Stimulated activated CD8-positive, alpha-beta memory T cell treated with anti-CD3 and anti-CD28 coated beads, Interleukin-7, amount 100 ng/mL, for 1 hour (primary cell): ENCODE results near the gene CFAP410.
"Not testable (repeated sequence)": the region's sequence is repeated elsewhere in the genome, so short reads cannot be mapped to it uniquely, and the experiment has no call there.

Experiments
- DNase-seq, 2 donors: peaks; one replicate each; pipeline ENCODE4 v3.0.0-alpha.2; 2020; ENCODE audit warnings: low read depth in 2 of 2

CFAP410 gene

DNA sequence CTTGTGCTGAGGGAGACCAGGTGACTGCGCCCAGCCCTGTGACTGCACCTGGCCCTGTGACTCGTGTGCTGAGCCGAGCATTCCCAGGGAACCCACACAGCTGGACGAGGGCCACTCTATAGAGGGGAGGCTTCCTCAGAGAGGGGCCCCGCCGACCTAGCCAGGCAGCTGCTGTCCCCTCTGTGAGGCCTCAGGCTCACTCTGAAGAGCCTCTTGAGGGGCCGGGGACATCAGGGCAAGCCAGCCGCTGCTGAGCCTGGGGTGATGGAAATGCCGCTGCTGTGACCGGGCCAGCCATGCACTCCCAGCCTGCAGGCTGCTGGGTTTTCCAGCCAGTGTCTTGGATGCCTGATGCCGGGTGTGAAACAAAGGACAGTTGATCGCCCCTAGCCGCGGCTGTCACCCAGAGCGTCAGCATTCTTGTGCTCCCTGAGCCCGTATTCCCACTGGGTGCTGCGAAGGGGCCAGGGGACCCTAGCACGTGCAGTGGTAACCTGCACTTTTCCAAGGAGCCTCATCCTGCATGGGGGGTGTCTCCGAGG lies 21.9 kb downstream of the CFAP410 start:
- DNase-seq: no peak

DNA sequence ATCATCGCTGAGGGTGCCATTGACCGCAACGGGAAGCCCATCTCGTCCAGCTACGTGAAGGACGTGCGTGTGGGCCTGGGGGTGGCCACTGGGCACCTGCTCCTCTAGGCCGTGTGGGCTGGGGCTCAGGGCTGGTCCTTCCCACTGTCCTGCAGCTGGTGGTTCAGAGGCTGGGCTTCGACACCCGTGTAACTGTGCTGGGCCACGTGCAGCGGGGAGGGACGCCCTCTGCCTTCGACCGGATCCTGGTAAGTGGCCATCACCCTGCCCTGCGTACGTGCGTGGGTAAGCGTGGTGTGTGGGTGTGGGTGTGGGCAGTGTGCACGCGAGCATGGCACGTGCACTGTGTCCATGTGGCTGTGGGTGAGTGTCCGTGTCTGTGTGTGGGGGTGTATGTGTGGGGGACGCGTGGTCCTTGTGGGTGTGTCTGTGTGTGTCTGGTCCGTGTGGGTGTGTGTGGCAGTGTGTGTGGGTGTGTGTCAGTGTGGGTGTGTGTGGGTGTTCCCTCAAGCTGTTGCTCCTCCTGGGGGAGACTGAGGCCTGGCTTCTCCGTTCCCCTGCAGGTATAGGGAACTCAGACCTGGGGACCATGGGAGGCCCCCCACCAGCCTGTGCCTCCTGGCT lies 22.8 kb downstream of the CFAP410 start:
- DNase-seq: no peak

DNA sequence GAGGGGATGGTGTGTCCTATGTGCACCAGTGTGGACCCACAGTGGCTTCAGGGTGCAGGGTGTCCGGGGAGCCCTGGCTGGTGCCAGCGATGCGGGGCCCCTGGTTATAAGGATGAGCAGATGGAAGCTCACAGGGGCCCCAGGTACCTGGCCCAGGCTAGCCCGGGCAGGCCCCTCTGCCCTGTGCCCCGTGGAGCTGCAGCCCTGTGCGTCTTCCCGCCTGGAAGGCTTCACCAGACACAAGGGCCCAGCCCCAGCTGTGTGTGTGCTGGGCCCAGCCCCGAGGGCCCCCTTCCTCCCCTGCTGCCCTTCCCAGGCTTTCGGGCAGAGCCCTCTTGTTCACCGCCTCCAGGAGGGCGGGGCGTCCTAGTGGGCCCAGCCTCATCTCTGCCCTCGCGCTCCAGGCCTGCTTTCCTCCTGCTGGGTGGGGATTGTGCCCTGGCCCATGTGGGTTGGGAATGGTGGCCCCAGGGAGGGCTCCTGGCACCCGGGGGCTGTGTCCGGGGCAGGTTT lies 23.4 kb downstream of the CFAP410 start:
- no peak for DNase-seq

DNA sequence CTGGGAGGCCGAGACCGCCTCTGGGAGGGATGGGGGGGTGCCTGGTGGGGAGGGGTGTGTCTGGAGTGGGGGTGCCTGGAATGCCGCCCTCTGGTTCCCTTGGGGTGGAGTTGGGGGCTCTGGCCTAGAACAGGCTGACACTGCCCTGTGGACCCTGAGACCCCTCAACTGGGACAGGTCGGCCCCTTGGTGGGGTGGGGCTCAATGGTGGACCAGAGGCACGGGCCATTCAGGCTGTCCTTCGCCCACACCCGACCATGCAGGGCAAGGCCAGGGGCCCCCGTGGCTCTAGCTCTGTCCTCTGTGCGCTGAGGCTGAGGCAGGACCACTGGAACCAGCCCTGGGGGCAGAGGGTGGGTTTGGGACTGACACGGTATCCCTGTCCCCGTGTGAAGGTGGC lies 24.6 kb downstream of the CFAP410 start:
- DNase-seq: no peak

DNA sequence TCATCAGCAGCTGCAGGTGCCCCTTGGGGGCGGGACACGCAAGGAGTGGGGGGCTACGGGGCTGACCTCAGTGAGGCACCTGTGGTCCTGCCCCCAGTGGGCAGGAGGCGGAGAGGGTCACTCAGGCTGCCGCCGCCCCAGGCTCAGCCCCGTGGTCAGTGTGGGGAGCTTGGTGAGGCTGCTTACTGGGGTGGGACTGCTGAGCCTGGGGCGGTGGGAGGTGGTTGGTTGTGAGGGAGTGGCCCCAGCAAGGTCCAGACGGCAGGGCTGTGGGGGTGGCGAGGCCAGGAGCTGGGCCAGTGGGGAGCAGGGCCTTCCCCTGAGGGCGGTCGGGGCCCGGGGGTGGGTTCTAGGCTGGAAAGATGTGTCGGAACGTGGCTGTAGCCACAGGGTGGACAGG lies 25.1 kb downstream of the CFAP410 start:
- no peak for DNase-seq

DNA sequence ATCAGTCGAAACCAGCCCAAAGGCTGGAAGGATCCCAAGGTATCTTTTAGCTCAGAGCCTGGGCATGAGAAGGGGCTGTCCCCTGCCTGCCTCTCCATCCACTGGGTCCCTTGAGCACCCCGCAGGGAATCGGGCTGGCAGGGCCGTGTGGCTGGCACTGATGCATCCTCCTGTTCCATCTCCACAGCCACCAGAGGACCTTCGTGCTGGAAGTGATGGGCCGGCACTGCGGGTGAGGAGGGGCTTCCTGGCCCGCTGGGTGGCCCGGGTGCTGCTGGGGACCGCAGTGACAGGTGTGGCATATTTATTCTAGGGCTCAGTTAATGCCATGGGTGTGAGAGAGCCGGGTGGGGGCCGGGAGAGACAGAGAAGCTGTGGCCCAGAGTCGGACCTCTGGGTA lies 25.7 kb downstream of the CFAP410 start:
- DNase-seq: no peak

DNA sequence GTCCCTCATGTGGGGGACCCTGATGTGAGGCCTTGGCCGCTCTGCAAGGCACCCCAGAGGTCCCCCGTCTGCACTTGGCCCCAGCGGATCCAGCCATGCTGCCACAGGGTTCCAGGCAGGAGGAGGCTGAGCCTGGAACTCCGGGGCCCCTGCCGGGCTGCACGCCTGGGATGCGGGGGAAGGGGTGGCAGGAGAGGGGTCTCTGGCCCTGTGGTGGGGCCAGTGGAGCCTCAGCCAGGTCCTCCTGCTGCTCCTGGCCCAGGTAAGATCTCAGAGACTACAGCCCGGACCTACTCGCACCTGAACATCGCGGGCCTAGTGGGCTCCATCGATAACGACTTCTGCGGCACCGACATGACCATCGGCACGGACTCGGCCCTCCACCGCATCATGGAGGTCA lies 26.5 kb downstream of the CFAP410 start:
- no peak for DNase-seq

DNA sequence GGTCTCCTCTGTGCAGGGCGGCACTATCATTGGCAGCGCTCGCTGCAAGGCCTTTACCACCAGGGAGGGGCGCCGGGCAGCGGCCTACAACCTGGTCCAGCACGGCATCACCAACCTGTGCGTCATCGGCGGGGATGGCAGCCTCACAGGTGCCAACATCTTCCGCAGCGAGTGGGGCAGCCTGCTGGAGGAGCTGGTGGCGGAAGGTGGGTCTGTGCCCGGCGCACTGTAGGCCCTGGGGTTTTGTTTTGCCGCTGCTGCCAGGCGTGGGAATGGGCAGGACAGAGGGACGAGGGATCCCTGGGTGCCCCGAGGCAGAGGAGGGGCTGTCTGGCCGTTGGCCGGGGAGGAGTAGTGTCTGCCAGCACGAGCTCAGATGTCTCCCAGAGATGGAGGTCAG lies 27.1 kb downstream of the CFAP410 start:
- no peak for DNase-seq

DNA sequence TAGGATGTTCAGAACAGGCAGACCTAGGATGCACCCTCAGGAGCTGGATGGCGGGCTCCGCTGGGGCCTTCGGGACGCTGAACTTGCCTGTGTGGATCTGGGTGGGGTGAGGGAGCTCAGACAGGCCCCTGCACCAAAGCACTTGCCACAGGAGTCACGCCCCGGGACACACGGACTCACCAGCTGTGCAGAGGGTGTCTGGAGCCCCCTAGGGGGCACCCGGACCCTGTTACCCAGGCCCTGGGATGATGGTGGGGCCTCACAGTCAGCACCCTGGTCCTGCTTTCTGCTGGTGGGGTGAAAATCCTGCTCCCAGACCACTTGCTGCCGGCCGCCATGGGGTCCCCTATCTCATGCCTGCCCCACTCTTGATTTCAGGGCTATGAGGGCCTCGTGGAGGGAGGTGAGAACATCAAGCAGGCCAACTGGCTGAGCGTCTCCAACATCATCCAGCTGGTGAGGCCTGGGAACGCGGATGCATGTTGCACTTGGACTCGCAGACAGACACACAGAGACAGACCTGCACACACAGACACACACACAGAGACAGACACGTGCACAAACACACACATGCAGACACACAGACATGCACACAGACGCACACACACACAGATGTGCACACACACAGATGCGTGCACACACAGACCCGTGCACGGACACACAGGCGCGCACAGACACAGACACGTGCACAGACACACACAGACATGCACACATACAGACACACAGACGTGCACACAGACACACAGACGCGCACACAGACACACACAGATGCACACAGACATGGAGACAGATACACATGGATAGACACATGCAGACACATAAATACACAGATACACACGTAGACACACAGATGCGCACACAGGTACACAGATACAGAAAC lies 28.3 kb downstream of the CFAP410 start:
- DNase-seq: no peak

DNA sequence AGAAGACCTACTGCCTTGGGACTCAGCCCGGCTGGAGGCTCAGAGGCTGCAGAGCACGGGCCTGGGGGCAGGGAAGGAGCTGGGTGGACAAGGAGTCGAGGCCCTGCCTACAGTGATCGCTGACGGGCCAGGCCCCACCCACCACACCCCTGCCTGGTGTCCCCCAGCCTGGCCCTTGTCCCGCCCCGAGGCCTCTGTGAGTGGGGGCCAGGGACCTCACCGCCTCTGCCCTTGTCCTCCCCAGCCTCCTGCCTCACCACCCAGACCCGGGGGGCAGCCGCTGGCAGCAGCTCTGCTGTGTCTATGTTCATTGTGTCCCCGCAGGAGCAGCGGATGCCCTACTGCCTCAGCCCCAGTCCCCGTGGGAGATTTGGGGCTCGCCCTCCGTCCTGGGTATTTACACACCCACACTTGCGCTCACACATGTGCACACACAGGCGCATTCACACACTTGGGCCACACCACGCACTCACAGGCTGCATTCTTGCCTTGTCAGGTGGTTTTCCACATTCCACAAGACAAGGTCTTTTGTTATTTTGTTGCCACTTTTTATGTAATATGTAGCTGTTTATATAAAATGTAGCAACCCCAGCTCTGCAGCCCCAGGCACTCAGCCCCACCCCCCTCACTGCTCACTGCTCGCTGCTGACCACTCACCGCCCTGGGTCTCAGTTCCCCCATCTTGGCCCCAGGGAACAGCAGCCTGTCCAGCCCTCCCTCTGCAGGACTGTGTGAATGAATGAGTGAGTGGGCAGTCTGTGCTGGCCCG lies 32.1 kb downstream of the CFAP410 start:
- DNase-seq: no peak

DNA sequence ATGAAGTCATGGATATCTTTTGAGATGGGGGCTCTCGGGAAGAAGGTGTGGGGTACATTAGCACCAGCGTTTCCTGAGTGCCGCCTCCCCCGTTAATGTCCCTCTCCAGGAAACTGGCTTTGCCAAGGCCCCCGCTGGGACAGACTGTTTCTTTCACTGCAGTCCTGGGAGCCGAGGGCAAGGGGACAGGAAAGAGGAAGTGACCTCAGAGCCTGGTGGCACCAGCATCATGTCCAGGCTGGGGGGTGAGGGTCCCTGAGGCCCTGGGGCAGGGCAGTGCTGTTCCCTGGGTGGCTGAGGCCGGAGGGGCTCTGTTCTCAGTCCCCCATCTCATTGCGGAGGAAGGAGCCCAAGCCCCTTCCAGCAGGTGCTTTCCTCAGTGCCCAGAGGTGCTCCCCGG lies 33.5 kb downstream of the CFAP410 start:
- no peak for DNase-seq

DNA sequence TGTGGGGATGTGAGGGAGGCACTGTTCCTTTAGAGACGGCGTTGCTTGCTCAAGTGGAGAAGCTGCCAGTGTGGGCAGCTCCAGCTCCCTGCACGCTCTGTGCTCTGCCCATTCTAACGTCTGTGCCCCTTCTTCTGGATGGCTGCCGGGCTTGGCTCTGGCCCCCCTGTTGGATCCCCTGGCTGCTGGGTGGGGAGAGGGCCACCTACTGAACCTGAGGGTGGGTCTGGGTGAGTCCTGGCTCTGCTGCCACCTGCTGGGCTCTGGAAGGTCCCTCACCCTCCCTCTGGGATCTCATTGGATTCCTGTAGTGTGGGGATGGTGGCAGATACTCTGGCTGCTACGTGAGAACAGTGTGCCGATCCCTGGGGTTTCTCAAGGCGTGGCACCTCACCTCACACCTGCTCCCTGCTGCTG lies 34.3 kb downstream of the CFAP410 start:
- no peak for DNase-seq

DNA sequence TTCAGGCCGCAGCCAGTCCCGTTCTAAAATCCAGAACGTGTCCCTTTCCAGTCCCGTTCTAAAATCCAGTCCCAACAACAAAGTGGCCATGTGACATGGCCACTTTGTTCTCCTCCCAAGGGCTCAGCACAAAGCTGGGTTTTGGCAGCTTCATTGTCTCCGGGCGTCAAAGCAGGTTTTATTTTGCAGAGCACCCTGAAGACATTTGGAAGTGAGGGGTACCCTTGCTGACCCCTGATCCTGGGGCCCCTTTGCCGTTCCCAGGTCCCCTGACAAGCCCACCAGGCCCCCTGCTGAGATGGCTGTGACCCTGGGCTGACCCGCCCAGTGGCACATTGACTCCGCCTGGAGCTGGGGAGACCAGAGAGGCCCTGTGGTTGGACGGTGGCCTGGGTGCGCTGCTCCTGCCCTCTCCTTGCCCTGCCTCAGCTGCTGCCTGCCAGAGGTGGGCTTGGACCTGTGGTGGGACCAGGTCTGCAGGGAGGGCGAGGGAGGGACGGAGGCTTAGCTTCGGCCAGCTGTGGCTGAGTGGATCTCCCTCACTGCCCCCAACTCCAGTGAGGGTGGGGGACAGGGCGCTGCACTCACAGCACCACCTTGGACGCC lies 35.1 kb downstream of the CFAP410 start:
- DNase-seq: no peak

DNA sequence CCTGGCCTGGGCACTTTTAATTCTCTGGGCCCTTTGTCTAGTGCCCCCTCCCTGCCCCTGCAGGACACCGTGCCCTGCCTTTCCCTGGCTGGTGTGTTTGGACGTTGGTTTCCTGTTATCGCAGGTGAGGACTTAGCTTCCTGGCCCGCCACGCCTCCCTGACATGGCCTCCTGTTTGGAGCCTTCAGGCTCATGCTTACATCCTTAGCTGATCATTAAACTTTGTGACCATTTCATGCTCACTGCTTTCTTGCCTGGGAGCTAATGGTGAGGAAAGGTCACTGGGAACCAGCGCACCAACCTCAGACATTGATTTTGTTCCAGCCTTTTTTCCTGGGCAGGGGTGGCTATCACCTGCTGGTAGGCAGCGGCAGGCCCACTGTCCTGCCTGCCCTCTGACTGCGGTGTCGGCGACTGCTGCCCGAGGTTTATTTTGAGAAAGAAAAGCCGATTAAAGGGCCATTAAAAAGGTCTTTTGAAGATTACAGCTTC lies 35.7 kb downstream of the CFAP410 start:
- DNase-seq: no peak

DNA sequence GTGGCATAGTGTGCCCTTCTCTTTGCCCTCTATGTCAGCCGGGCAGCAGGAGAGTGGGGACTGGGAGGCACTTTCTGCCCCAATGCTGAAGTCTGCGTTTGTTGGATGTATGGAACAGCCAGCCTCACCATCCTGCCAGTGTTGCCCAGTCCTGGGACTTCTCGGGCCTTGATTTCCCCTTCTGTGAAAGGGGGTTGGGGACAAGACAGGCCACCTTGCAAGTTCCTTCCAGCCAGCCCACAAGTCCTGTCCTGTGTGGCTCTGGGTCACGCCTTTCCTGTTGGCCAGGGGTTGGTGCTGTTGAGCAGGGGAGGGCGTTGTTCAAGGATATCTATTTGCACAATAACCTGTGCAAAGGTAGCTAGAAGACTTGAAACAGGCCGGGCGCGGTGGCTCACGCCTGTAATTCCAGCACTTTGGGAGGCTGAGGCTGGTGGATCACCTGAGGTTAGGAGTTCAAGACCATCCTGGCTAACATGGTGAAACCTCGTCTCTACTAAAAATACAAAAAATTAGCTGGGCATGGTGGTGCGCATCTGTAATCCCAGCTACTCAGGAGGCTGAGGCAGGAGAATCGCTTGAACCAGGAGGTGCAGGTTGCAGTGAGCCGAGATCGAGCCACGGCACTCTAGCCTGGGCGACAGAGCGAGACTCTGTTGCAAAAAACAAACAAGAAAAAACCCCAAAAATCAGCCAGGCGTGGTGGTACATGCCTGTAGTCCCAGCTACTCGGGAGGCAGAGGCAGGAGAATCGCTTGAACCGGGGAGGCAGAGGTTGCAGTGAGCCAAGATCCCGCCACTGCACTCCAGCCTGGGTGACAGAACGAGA lies 36.4 kb downstream of the CFAP410 start:
- DNase-seq: not testable (repeated sequence)

DNA sequence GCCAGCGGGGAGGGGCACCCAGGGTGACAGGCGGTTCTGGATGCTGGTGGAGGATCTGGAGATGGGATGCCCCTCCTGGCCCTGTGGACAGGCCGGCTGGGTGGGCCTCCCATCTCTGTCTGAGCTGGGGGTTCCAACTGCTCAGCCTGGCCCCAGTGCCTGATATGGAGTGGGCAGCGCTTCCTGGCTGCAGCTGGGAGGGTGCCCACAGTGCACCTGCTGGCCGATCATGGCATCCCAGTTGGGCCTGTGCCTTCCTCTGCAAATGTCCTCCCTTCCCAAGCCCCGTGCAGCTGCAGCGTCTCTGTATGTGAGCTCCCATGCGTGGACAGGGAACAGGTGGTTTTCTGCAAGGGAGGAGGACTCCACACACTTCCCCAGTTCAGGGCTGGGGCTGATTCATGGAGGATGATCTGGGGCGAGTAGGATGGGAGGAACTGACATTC lies 37.2 kb downstream of the CFAP410 start:
- no peak for DNase-seq

DNA sequence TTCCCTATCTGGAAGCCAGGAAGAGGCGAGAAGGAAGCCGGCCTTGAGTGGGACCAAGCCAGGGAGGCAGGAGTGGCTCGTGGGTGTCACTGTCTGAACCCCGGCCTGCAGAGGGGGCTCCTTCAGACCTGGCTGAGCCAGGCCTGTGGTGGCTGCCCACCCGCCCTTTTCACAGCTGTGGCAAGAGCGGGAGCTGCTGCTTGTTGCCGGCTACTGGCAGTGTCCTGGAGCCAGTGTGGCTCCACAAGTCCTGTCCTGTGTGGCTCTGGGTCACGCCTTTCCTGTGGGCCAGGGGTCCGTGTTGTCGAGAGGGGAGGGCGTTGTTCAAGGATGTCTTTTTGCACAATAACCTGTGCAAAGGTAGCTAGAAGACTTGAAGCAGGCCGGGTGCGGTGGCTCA lies 38.0 kb downstream of the CFAP410 start:
- DNase-seq: no peak

DNA sequence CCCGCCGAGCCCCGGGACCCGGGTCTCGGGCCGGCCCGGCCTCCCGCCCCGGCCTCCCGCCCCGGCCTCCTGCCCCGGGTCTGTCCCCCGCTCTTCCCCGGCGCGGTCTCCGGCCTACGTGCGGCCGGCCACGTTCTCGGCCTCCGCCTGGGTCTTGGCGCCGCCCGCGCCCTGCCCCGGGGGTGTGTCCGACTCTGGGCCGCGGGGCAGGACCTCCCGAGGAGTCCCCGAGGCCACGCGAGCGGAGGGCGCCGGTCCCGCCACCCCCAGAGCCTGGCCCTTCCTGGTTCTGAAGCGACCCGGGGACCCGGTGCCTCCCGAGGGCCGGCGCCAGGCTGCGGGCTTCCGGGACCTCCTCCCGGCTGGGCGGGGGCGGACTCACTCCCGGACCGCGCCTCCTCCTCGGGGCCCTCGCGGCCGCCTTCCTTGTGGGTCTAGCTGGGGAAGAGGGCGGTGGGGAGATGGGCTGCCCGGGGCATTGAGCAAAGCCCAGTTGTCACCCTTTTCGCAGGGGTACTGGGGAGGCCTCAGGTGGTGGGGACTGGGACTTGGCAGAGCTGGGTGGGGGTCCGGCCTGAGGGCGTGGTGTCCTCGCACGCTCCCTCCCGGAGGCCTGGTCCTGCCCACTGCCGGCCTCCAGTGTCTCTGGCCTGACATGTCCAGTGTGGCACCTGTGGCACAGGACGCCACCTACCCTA lies 38.8 kb downstream of the CFAP410 start:
- DNase-seq: peak; percentile 25 to 38

DNA sequence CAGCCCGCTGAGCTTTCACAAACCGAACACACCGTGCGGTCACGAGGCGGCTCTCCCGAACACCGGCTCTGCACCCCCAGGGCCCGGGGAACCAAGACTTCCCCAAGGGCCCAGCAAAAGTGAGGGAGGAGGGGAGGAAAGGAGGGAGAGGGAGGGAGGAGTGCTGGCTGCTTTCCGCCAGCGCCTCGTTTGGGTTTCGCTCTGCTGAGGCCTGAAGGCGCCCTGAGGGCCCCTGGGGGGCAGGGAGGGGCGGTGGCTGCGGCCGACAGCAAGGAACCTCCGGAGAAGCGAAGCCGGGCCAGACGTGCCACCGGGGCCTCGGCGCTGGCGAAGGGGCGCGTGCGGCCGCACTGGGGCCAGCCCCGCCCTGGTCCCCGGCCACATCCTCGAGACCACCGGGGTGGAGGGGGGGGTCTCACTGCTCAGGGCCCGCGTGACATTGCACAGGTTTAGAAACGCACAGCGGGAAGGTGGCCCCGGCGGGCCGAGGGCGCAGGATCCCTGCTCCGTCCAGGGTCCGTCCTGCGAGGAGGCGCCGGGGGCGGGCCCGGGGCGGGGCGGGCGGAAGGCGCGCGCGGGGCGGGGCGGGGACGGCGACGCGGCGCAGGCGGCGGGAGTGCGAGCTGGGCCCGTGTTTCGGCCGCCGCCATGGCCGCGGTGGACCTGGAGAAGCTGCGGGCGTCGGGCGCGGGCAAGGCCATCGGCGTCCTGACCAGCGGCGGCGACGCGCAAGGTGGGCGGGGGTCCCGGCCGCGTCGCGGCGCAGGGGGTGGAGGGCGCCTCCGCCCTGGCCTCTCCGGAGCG lies 39.5 kb downstream of the CFAP410 start, which contains the start of gene PFKL:
TSS of gene PFKL (plus strand) at position 596 of the 804 bp plus-strand sequence. CDS start at position 649, 53 bp downstream.
- peak; percentile 19 to 20 for DNase-seq
